IgD-negative memory B cell (primary cell): ENCODE data around the gene CNPY1. TPM values are rescaled to one million over a fixed set of nuclear protein-coding genes. Genes with fewer than 3 reads are reported as not detected.

Experiments
- H3K27ac Mint-ChIP-seq, 3 donors: one replicate each; pipeline ENCODE4 v1.8.0; 2020 to 2022; ENCODE audit warnings: mild to moderate bottlenecking in 3 of 3, mixed read lengths in 3 of 3, moderate library complexity in 1 of 3
- H3K27me3 Mint-ChIP-seq: one replicate; pipeline ENCODE4 v1.8.0; 2021; ENCODE audit warnings: mixed read lengths
- H3K36me3 Mint-ChIP-seq: one replicate; pipeline ENCODE4 v1.8.0; 2020; ENCODE audit warnings: mild to moderate bottlenecking, mixed read lengths
- H3K4me1 Mint-ChIP-seq, 3 donors: one replicate each; pipeline ENCODE4 v1.8.0; 2020 to 2022; ENCODE audit warnings: mixed read lengths in 3 of 3, mild to moderate bottlenecking in 1 of 3
- H3K4me3 Mint-ChIP-seq, 4 donors: one replicate each; pipeline ENCODE4 v1.8.0; 2020 to 2022; ENCODE audit warnings: mild to moderate bottlenecking in 4 of 4, mixed read lengths in 4 of 4, moderate library complexity in 3 of 4
- H3K9me3 Mint-ChIP-seq, 3 donors: one replicate each; pipeline ENCODE4 v1.8.0; 2020 to 2021; ENCODE audit warnings: mixed read lengths in 3 of 3, mild to moderate bottlenecking in 1 of 3
- polyA plus RNA-seq: library from polyadenylated mRNA; unstranded; fragments of 300-500 nt; fragmentation: Illumina TruSeq; gene quantifications from one replicate; pipeline ENCODE4 v1.2.3, GENCODE V29; 2021

CNPY1 gene
- polyA plus RNA-seq, 1 donor from 2014 or later = not detected

DNA sequence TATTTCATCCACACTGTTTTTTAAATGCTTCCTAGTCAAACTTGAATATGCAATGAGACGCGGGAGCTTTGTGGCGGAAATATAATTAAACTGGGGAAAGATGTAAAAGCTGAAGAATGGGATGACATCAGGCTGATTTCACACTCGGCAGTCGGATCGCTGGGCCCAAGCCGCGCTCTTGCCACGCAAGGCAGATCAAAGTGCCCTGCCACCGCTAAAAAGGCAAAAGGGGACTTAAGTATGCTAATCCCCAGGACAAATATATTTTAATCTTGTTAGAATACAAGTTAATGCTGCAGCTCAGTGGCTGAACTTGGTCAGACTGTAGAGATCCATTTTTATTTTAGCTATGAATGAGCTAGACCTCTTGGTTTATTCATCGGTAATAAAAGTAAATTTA, 74.6 kb downstream of the CNPY1 start:
- Mint-ChIP-seq H3K27me3 (peaks cover 83% of the 10 kb centered on the region), H3K4me1 (peaks cover 4 to 15% (median 6%) of the 10 kb centered on the region in 3 donors), H3K9me3 (peaks cover 0 to 12% (median 4%) of the 10 kb centered on the region in 3 donors), H3K36me3 (peaks cover 2% of the 10 kb centered on the region), H3K4me3 (peak overlapping the region in 1 of 4 donors; percentile 45), H3K27ac (peak overlapping the region; percentile 36 to 63 (median 40))

DNA sequence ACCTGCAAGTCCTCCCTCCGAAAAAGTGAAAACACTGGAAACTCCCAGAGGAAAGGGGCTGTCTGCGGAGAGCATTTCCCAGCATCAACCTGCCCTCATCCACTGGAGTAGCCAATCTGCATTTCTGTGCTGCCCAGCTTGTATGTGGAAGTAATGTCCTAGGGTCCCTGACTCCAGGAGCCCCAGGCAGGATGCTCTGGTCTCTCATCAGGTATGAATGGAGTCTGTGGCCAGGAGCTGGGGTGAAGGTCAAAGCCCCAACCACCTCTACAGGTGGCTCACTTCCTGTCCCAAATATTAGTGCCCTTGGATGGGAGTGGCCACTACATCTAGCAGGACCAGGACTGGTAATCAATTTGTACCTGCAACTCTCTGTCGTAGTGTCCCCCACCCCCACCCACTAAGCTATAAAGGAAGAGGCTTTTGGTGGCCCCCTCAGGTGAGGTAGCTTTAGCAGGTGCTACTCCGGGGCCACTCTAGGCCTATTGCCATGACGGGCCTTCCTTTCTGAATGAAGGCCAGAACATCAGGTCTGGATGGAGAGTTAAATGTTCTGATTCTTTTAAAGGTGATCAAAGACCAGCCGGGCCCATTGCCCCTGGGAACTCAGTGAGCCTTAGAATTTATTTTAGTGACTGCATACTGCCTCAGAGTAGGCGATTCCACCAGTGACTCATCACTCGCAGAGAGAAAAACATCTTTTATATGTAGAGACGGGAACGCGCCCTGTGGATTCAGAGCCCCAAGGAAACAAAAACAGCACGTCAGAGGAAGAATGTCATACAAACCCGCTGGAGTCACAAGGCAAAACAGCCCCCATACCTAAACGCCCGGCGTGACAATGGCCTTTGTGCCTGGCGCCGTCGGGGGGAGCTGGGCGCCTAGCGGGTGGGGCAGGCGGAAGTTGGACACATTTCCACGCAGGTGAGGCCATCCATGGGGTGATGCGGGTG, 75.4 kb downstream of the CNPY1 start:
- Mint-ChIP-seq H3K4me3 (peak overlapping the region in 3 of 4 donors; percentile 17 to 65 (median 45)), H3K36me3 (peaks cover 2% of the 10 kb centered on the region), H3K27ac (peak overlapping the region in 2 of 3 donors; percentile 36 to 44), H3K4me1 (peaks cover 4 to 15% (median 8%) of the 10 kb centered on the region in 3 donors), H3K9me3 (peaks cover 0 to 7% (median 4%) of the 10 kb centered on the region in 3 donors), H3K27me3 (peaks cover 81% of the 10 kb centered on the region)

DNA sequence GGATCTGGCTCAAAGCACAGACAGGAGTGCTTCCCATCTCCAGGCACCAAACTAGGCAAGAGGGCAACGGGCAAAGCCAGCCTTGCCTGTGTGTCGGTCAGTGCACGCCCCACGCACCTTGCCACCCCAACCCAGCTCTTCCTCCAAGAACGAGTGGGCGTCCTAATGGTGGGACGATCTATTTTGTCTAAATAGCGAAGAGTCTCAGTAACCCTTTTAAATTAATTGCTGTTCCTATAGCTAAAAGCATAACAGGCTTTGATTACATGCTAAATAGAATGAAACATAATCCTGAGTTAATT, 76.2 kb downstream of the CNPY1 start:
- Mint-ChIP-seq H3K4me3 (no peak overlapping the region), H3K4me1 (peaks cover 4 to 15% (median 8%) of the 10 kb centered on the region in 3 donors), H3K27me3 (peaks cover 82% of the 10 kb centered on the region), H3K9me3 (peaks cover 0 to 3% (median 2%) of the 10 kb centered on the region in 3 donors), H3K27ac (peak overlapping the region in 1 of 3 donors; percentile 36), H3K36me3 (no peaks in the 10 kb centered on the region)

DNA sequence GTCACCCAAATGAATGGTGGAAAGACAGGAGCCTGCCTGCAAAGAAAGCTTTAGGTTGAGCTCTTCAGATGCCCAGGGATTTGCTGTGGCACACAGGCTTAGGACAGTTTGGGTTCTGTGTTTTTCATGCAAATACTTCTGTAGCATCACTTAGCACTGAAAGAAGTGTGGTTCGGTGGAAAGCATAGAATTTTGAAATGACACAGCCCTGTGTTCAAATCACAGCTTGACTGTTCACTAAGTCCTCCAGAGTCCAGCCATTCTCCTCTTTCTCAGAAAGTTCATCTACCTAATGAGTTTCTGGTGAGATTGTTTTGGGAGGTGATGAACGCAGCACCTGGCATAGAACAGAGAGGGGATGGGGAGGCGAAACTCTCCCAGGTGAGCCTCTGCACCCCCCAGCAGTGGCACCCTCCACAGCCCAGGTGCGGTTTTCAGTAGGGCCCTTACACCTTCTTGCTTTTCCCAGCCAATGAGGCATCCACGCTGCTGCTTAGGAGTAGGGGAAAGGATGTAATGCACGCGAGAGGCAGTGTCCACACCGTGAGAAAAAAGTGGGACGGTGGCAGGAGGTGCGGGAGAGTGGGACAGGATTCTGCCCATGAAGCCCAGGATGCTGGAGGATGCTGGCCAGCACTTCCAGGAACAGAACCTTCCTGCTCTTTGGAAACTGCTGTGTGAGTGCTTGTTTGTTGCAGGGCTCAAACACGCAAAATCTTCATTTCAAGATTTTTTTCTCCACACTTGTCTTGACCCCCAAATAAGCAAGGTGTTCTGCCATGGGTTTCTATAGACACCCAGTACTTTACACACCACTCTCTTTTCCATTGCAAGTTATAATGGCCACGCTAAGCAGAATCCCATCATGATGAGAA, 76.8 kb downstream of the CNPY1 start:
- Mint-ChIP-seq H3K9me3 (peaks cover 0 to 3% (median 2%) of the 10 kb centered on the region in 3 donors), H3K4me1 (peaks cover 4 to 15% (median 8%) of the 10 kb centered on the region in 3 donors), H3K27me3 (peaks cover 83% of the 10 kb centered on the region), H3K27ac (peak overlapping the region in 1 of 3 donors; percentile 36), H3K4me3 (peak overlapping the region in 2 of 4 donors; percentile 2 to 46), H3K36me3 (no peaks in the 10 kb centered on the region)

DNA sequence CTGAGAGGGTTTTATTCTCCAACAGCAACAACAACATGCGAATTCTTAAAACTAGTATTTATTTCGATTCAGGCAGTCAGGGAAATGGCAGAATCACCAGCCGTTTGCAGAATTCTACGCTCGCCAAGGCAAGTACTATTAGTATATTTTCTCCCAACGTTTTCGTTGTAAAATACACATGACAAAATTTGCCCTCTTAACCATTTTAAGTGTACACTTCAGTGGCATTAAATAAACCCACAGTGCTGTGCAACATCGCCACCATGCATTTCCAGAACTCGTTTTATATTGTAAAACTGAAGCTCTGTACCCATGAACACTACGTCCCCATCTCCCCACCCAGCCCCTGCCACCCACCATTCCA, 77.6 kb downstream of the CNPY1 start:
- H3K9me3 Mint-ChIP-seq = peaks cover 0 to 3% (median 2%) of the 10 kb centered on the region in 3 donors
- no peak overlapping the region for H3K27ac Mint-ChIP-seq
- H3K4me1 Mint-ChIP-seq = peaks cover 4 to 15% (median 8%) of the 10 kb centered on the region in 3 donors
- H3K4me3 Mint-ChIP-seq = peak overlapping the region in 2 of 4 donors; percentile 3 to 25
- peaks cover 77% of the 10 kb centered on the region for H3K27me3 Mint-ChIP-seq
- H3K36me3 Mint-ChIP-seq = no peaks in the 10 kb centered on the region

DNA sequence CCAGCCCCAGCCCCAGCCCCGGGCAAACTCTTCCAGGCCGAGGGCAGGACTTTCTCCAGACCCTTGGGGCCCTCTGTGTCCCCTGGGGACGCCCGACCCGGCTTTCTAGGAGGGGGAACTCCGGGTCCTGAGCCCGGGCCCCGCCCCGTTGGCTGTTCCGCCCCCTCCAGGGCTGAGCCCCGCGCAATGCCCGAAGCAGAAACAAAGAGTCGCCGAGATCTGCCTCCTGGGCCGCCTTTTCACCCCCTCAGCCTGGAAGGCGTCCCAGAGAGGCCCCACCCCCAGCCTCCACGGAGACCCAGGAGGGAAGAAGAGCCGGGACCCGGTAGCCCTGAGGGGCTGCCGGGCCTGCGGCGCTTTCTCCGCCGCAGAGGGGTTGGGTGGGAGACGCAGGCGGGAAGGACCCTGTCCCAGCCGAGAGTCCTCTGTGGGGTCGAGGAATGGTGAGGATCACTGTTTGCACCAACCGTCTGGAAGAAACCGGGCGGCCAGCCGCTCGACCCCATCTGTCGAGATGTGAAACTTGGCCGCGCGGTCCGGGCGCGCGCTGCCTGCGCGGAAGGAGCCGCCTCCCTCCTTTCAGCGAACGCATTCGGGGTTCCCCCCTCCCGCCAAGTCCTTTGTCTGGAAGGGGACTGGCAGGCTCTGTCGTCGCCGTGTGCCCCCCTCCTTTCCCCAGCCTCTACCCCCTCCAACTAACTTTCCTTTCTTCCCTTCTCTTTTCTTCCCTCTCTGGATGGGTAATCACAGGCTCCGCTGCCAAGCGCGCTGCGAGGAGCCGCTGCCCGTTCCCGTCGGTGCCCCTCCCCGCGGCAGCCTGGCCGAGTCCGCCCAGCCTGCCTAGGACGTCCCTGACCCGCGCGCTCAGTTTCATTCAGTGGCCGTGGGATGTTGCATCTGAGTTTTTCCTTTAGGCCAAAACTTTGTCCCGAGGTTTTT, 78.2 kb downstream of the CNPY1 start:
- peaks cover 0 to 3% (median 2%) of the 10 kb centered on the region in 3 donors for H3K9me3 Mint-ChIP-seq

DNA sequence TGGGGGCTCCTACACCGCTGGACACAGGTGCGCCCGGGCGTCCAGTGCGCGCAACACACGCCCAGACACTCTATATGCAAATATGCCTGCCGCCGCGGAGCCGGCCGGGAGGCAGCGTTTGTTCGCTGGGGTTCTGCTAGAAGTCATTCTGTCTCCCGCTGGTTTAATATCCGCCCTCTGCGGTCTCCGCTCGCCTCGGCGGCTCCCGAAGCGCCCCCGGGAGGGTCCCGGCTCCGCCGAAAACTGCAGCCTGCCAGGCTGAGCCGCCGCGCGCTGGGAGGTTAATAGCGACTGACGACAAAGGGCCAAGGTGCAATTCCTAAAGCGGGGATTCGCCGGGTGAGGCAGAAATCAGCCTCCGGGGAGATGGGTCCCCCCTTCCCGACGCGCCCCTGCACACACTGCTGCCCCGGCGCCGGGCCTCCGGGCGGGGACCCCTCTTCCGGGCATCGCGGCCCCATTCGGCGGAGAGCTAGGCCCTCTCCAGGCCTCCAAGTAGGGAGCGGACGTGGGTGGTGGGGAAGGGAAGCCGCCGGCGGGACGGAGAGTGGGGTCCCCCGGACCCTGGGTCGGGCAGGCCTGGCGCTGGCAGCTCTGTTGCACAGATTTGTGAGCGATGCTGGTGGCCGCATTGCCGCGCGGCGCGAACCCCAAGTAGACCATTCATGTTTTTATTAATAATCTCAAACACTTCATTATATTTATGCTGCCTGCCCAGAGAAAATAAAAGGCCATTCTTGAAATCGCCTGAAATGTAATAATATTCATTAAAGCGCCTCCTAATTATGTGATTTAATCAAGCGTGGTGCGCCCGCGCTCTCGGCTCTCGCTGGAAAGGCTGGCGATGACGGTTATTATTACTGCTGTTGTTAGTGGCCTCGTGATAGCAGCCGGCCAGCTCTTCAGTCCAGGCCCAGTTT, 79.3 kb downstream of the CNPY1 start:
- Mint-ChIP-seq H3K9me3 (peaks cover 0 to 3% (median 2%) of the 10 kb centered on the region in 3 donors), H3K4me1 (peaks cover 4 to 10% (median 8%) of the 10 kb centered on the region in 3 donors), H3K4me3 (peak overlapping the region; percentile 27 to 77 (median 68)), H3K27me3 (peaks cover 71% of the 10 kb centered on the region), H3K27ac (peak overlapping the region; percentile 46 to 79 (median 47)), H3K36me3 (no peaks in the 10 kb centered on the region)

More for the DNA sequence above, 78.2 kb downstream of the CNPY1 start:
- Mint-ChIP-seq H3K27ac (peak overlapping the region in 2 of 3 donors; percentile 73 to 79), H3K36me3 (no peaks in the 10 kb centered on the region), H3K4me3 (peak overlapping the region in 2 of 4 donors; percentile 3 to 71), H3K27me3 (peaks cover 75% of the 10 kb centered on the region), H3K4me1 (peaks cover 4 to 15% (median 8%) of the 10 kb centered on the region in 3 donors)

DNA sequence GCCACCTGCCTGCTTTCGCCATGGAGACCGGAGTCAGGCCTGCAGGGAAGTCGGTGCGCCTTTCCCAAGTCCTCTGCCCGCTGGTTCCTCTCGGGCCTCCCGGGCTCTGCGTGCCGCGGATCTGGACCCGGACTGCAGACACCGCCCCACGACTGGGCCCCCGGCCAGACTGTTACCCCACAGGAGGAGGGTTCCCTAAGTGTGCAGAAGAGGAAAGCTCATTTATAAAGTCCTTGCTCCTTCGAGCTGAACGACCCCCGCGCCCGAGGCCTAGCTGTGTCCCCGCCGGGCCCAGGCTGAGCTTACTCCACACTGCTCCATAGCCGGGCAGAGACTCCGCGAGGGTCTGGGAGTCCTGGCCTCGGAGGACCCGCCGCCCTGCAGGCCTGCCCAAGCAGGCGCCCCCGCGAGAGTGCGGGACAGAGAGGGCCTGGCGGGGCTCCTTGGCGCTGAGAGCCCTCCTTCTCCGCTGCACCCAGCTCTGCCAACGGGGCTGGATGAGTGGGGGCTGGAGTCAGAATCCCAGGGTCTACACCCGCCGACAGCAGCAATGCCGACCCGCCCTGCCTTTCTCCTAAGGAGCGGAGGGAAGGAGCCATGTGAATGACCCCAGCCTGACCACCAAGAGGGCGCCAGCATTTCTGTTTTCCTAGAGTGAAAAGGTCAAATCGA, 80.1 kb downstream of the CNPY1 start:
- H3K27ac Mint-ChIP-seq = peak overlapping the region; percentile 74 to 89 (median 79)
- peaks cover 1% of the 10 kb centered on the region for H3K36me3 Mint-ChIP-seq
- peaks cover 0 to 2% (median 2%) of the 10 kb centered on the region in 3 donors for H3K9me3 Mint-ChIP-seq
- peaks cover 1 to 8% (median 8%) of the 10 kb centered on the region in 3 donors for H3K4me1 Mint-ChIP-seq
- peak overlapping the region; percentile 27 to 77 (median 64) for H3K4me3 Mint-ChIP-seq
- H3K27me3 Mint-ChIP-seq = peaks cover 71% of the 10 kb centered on the region

DNA sequence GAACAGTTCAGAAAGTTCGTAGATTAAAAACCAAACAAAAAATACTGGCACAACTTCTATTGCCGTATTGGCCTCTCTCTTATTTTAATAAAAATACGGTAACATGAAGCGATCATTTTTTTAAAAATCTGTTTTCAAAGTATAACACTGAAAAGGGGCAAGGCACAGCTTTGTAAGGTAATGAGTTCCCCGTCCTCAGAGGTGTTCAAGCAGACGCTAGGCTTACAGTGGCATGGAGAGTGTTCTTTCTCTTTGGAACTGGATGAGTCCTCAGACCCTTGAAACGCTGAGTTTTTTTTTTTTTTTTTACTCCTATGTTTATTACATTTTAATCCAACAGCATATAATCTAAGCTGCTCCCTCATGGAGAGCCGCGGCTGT, 80.6 kb downstream of the CNPY1 start:
- H3K27me3 Mint-ChIP-seq = peaks cover 67% of the 10 kb centered on the region
- H3K36me3 Mint-ChIP-seq = peaks cover 1% of the 10 kb centered on the region
- peak overlapping the region; percentile 74 to 89 (median 79) for H3K27ac Mint-ChIP-seq
- peak overlapping the region in 2 of 4 donors; percentile 5 to 63 for H3K4me3 Mint-ChIP-seq
- peaks cover under 1 to 6% (median 5%) of the 10 kb centered on the region in 3 donors for H3K4me1 Mint-ChIP-seq
- peaks cover 0 to 2% (median 0%) of the 10 kb centered on the region in 3 donors for H3K9me3 Mint-ChIP-seq

DNA sequence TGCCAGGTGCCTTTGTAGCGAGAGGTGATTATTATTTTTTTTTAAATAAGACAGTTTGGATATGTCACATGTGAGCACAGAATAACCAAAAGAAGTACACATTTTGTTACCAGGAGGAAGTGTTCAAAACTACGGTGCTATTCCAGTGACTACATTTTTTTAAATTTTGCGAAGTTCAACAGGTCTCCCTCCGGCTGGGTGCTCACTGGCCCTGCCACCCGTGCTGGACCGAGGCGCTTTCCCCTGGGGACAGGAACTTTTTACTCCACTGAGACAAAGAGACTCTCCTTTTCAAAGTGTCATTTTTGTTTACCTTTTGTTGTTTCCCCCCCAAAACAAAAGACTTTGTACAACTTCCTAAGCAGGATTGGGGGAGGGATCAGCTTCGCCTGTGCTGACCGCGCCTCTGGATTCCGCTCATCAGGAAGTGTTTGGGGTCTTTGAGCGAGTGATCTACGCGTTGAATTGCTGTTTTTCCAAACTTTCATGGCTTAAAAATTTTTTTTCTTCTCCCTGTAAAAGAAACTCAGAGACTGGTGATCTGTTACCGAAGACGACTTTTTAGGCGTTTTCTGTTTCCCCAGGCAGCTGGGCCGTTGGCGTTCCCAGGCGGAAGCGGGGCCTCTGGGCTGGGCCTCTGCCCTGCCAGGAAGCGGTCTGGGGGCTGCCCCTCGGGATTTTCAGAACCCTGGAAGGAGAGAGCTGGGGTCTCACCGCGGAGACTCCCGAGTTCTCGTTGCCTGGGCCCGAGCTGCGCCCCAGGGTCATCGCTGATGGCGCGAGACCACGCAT, 81.2 kb downstream of the CNPY1 start:
- Mint-ChIP-seq H3K4me3 (peak overlapping the region in 3 of 4 donors; percentile 48 to 57 (median 52)), H3K4me1 (peaks cover 0 to 6% (median 5%) of the 10 kb centered on the region in 3 donors), H3K9me3 (no peaks in the 10 kb centered on the region), H3K36me3 (peaks cover 1% of the 10 kb centered on the region), H3K27me3 (peaks cover 61% of the 10 kb centered on the region), H3K27ac (peak overlapping the region; percentile 48 to 89 (median 74))

DNA sequence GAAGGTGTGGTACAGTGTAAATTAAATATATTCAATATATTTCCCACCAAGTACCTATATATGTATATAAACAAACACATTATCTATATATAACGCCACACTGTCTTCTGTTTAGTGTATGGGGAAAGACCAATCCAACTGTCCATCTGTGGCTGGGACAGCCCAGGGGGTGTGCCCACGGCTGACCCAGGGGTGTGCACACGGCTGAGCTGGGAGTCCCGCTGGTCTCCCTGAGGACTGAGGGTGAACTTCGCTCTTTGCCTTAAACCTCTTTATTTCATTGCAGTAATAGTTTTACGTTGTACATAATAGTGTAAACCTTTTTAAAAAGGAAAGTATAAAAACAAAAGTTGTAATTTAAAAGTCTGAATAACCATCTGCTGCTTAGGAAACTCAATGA, 82.2 kb downstream of the CNPY1 start:
- Mint-ChIP-seq H3K27ac (peak overlapping the region in 1 of 3 donors; percentile 39), H3K27me3 (peaks cover 59% of the 10 kb centered on the region), H3K9me3 (no peaks in the 10 kb centered on the region), H3K4me3 (no peak overlapping the region), H3K4me1 (peaks cover 0 to 6% (median 5%) of the 10 kb centered on the region in 3 donors), H3K36me3 (peaks cover 1% of the 10 kb centered on the region)
